Central memory CD8-positive, alpha-beta T cell (primary cell): ENCODE data around the gene PGF.

Experiments
- ATAC-seq: fragments of 150-1000 bp; cut with Tn5 transposase; replicated peaks from 2 replicates; pipeline ENCODE4 v1.10.0; 2022; ENCODE audit warnings: mild to moderate bottlenecking, moderate FRiP score, moderate number of reproducible peaks; ENCODE audit not compliant: poor library complexity, severe bottlenecking; ENCODE audit errors: extremely low read depth
- DNase-seq, 2 donors: peaks; one replicate each; pipeline ENCODE4 v3.0.0; 2021; ENCODE audit warnings: low spot score in 2 of 2
- H3K27ac Mint-ChIP-seq: one replicate; pipeline ENCODE4 v1.8.0; 2022; ENCODE audit warnings: low read depth, mild to moderate bottlenecking, moderate library complexity, mixed read lengths
- H3K27me3 Mint-ChIP-seq: one replicate; pipeline ENCODE4 v1.8.0; 2022; ENCODE audit warnings: mixed read lengths
- H3K36me3 Mint-ChIP-seq: one replicate; pipeline ENCODE4 v1.8.0; 2022; ENCODE audit warnings: mild to moderate bottlenecking, moderate library complexity, mixed read lengths; ENCODE audit not compliant: insufficient read depth
- H3K4me1 Mint-ChIP-seq: one replicate; pipeline ENCODE4 v1.8.0; 2022; ENCODE audit warnings: mixed read lengths
- H3K4me3 Mint-ChIP-seq: one replicate; pipeline ENCODE4 v1.8.0; 2022; ENCODE audit warnings: mild to moderate bottlenecking, moderate library complexity, mixed read lengths
- H3K9me3 Mint-ChIP-seq: one replicate; pipeline ENCODE4 v1.8.0; 2022; ENCODE audit warnings: mixed read lengths

The PGF gene

GRCh38 chr14:74904635-74905503 lies 50.5 kb downstream of the PGF start:
- Mint-ChIP-seq H3K36me3 (peaks cover 42% of the 10 kb centered on the region), H3K27me3 (no peaks in the 10 kb centered on the region)
- ATAC-seq, result no peak

DNA sequence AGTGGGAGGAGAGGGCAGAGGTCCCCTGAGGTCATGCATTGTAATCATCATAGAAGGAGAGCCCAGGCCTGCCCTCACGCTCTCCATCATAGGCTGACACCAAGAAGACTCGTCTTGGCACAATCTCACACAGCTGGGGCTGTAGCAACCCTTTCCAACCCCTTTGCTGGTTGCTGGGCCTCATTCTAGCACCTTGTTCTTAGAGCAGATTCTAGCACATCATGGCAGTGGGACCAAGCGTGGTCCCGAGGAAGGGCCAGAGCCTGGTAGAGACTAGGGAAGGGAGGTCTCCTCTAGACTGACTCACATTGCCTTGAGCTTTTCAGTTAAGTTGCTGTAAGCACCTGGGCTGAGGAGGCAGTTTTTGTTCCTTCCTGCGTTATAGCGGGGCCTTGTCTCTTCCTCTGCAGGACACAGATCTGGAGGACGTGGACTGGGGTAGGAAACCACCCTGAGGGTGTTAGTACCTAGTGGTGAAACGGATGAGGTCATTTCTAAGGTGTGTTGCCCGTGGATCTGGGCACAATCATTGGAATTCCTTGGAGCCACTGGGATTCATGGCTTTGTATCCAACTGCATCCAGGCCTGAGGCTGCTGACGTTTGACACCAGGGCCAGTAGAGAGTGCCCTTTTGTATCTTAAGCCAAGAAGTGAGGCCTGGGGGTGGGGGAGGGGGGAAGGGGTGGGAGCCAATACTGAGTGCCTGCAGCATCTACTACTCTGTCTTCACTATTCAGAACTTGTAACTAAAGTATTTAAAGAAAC lies 52.3 kb downstream of the PGF start:
- H3K27ac Mint-ChIP-seq, result no peak overlapping the region
- H3K9me3 Mint-ChIP-seq, result no peaks in the 10 kb centered on the region
- no peaks in the 10 kb centered on the region for H3K27me3 Mint-ChIP-seq
- H3K4me3 Mint-ChIP-seq, result no peak overlapping the region
- no peak for ATAC-seq
- DNase-seq, result no peak
- peaks cover 59% of the 10 kb centered on the region for H3K36me3 Mint-ChIP-seq
- H3K4me1 Mint-ChIP-seq, result peaks cover 6% of the 10 kb centered on the region

More at GRCh38 chr14:74904635-74905503, 50.5 kb downstream of the PGF start:
- H3K27ac Mint-ChIP-seq, result no peak overlapping the region
- peaks cover 6% of the 10 kb centered on the region for H3K4me1 Mint-ChIP-seq
- no peak overlapping the region for H3K4me3 Mint-ChIP-seq
- H3K9me3 Mint-ChIP-seq, result no peaks in the 10 kb centered on the region
- DNase-seq, result no peak

- Mint-ChIP-seq H3K9me3 (no peaks in the 10 kb centered on the region), H3K4me3 (no peak overlapping the region), H3K36me3 (peaks cover 90% of the 10 kb centered on the region), H3K4me1 (peaks cover 5% of the 10 kb centered on the region), H3K27ac (no peak overlapping the region), H3K27me3 (no peaks in the 10 kb centered on the region)
- DNase-seq, result no peak
- ATAC-seq, result no peak
These were observed 56.7 kb downstream of the PGF start for GRCh38 chr14:74898694-74899093.

GRCh38 chr14:74898083-74898482 lies 57.3 kb downstream of the PGF start:
- ATAC-seq (no peak), DNase-seq (no peak)
- Mint-ChIP-seq H3K27me3 (no peaks in the 10 kb centered on the region), H3K4me3 (no peak overlapping the region), H3K9me3 (no peaks in the 10 kb centered on the region), H3K27ac (no peak overlapping the region), H3K36me3 (peaks cover 92% of the 10 kb centered on the region), H3K4me1 (peaks cover 5% of the 10 kb centered on the region)

GRCh38 chr14:74897642-74898041 lies 57.8 kb downstream of the PGF start:
- Mint-ChIP-seq H3K27ac (peak overlapping the region; percentile 29), H3K36me3 (peaks cover 92% of the 10 kb centered on the region), H3K4me1 (peaks cover 5% of the 10 kb centered on the region), H3K4me3 (no peak overlapping the region), H3K27me3 (no peaks in the 10 kb centered on the region), H3K9me3 (no peaks in the 10 kb centered on the region)
- ATAC-seq (no peak), DNase-seq (no peak)

DNA sequence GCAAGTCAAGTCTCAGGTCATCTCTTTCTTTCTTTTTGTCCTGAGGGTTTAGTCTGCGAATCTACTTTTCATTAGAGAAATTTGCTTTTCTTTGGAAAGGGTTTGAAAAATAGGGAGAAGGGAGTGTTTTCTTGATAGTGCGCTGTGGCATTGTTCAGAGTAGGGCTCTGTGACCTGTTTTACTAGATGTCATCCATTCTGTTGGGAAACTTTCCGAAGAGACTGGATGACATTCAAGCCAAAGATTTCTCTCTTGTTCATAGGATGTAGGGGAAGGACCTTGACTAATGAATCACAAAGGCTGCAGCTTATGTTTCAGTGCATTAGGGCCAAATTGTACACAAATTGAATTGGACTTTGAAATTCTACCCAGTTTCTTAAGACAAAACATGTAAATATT lies 59.0 kb downstream of the PGF start:
- H3K27me3 Mint-ChIP-seq, result no peaks in the 10 kb centered on the region
- peaks cover 87% of the 10 kb centered on the region for H3K36me3 Mint-ChIP-seq
- no peak overlapping the region for H3K4me3 Mint-ChIP-seq
- ATAC-seq (no peak), DNase-seq (no peak)
- peaks cover 5% of the 10 kb centered on the region for H3K4me1 Mint-ChIP-seq
- no peaks in the 10 kb centered on the region for H3K9me3 Mint-ChIP-seq
- peak overlapping the region; percentile 33 for H3K27ac Mint-ChIP-seq

DNA sequence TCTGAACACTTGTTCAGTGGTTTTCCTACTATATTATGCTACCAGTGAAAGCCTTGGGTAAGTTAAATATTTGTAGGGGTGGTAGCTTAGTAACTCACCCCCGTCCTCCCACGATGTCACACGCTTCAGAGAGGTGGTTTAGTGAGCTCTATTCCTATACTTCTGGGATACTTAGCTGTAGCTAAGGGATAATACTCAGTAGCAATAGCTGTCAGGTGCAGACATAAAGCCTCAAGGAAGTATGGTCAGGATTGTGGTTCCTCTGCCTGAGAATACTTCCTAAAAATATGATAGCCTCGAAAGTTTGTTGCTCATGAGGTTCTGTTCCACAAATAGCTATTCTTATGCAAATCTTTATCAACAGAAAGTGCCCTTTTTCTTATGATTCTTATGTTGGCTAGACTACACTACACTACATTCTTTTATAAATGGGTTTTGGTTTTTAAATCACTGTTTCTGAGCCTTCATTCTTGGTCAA lies 61.7 kb downstream of the PGF start:
- no peaks in the 10 kb centered on the region for H3K9me3 Mint-ChIP-seq
- peaks cover 79% of the 10 kb centered on the region for H3K36me3 Mint-ChIP-seq
- DNase-seq (no peak), ATAC-seq (no peak)
- H3K27ac Mint-ChIP-seq, result peak overlapping the region; percentile 15
- H3K4me3 Mint-ChIP-seq, result no peak overlapping the region
- peaks cover 10% of the 10 kb centered on the region for H3K4me1 Mint-ChIP-seq
- H3K27me3 Mint-ChIP-seq, result no peaks in the 10 kb centered on the region

DNA sequence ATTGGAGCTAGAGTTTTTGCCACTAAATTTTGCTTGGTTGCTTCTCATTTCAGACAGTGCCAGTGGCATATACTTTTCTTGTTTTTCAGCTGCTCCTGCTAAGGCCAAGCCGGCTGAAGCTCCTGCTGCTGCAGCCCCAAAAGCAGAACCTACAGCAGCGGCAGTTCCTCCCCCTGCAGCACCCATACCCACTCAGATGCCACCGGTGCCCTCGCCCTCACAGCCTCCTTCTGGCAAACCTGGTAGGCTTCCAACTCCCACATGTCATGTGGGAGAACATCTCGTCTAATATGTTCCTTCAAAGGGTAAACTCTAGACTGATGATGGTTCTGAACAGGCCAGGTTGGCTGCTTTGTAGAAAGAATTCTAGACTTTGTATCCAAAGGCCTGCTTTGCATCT lies 62.7 kb downstream of the PGF start:
- ATAC-seq, result no peak
- Mint-ChIP-seq H3K4me1 (peaks cover 15% of the 10 kb centered on the region), H3K36me3 (peaks cover 77% of the 10 kb centered on the region)

GRCh38 chr14:74891870-74892269 lies 63.5 kb downstream of the PGF start:
- peaks cover 70% of the 10 kb centered on the region for H3K36me3 Mint-ChIP-seq
- no peak overlapping the region for H3K27ac Mint-ChIP-seq
- H3K9me3 Mint-ChIP-seq, result no peaks in the 10 kb centered on the region
- H3K4me3 Mint-ChIP-seq, result no peak overlapping the region
- peaks cover 17% of the 10 kb centered on the region for H3K4me1 Mint-ChIP-seq
- no peak for DNase-seq
- no peaks in the 10 kb centered on the region for H3K27me3 Mint-ChIP-seq
- ATAC-seq, result no peak

More for the DNA sequence above, 62.7 kb downstream of the PGF start:
- DNase-seq, result no peak
- no peak overlapping the region for H3K4me3 Mint-ChIP-seq
- no peaks in the 10 kb centered on the region for H3K9me3 Mint-ChIP-seq
- H3K27me3 Mint-ChIP-seq, result no peaks in the 10 kb centered on the region
- no peak overlapping the region for H3K27ac Mint-ChIP-seq
